AG04449 (cell line): ENCODE data around the gene PTPRF.

Experiments used
- CTCF ChIA-PET: fragments of 350-600 bp; formaldehyde crosslinking; extraction: SDS; loops from one replicate; lab custom pipeline; 2021; ENCODE audit warnings: antibody characterized with exemption; lab: Yijun Ruan, JAX
- POLR2A ChIA-PET: fragments of 400-600, 350-600 bp; formaldehyde crosslinking; extraction: SDS; loops from one replicate; lab custom pipeline; 2020; ENCODE audit warnings: antibody characterized with exemption, inconsistent platforms; lab: Yijun Ruan, JAX
- DNase-seq: peaks from one replicate; pipeline ENCODE4 v3.0.0-alpha.2; 2010; ENCODE audit warnings: low read depth, low spot score
- H3K4me3 ChIP-seq: 2 replicates; pipeline ENCODE4 v1.5.1; 2011; ENCODE audit warnings: low read depth, mild to moderate bottlenecking, control low read depth, low read length
- CTCF ChIP-seq: IDR thresholded peaks from one replicate; pipeline ENCODE4 v1.5.1; 2011; ENCODE audit warnings: mild to moderate bottlenecking, moderate library complexity, low read length, control low read depth, inconsistent platforms; ENCODE audit not compliant: insufficient read depth; ENCODE audit errors: missing control alignments

Gene PTPRF

GRCh38 chr1:43653893-43654292 lies 123.2 kb downstream of the PTPRF start:
- TF ChIP-seq CTCF: no peak
- ChIA-PET CTCF (interaction anchor here (0.6 to 4.5 kb wide), 9 partner anchors 13 to 427 kb away, joined by 3 to 25 read pairs (median 5); partner anchors contain the start of gene PTPRF), POLR2A (interaction anchor here (0.7 kb wide), 1 partner anchor 898 kb away, joined by 3 read pairs; no protein-coding TSS in a partner anchor)
- DNase-seq: no peak
- H3K4me3 ChIP-seq: no peak overlapping the region

GRCh38 chr1:43655953-43656352 lies 125.3 kb downstream of the PTPRF start:
- CTCF ChIA-PET: interaction anchor here (0.8 to 4.5 kb wide), 4 partner anchors 10 to 279 kb away, joined by 3 to 25 read pairs (median 8); partner anchors contain the start of gene PTPRF
- DNase-seq: no peak
- POLR2A ChIA-PET: interaction anchor here (0.7 to 0.9 kb wide), 2 partner anchors 10 to 1122 kb away, joined by 3 to 4 read pairs; no protein-coding TSS in a partner anchor
- H3K4me3 ChIP-seq: no peak overlapping the region
- no peak for TF ChIP-seq CTCF

GRCh38 chr1:43659212-43660166 lies 128.8 kb downstream of the PTPRF start:
- TF ChIP-seq CTCF: no peak
- ChIA-PET CTCF (interaction anchor here (0.8 to 1.4 kb wide), 3 partner anchors 9 to 433 kb away, joined by 3 to 4 read pairs (median 3); partner anchors contain the start of gene KDM4A), POLR2A (interaction anchor here (3.2 kb wide), 1 partner anchor 9 kb away, joined by 16 read pairs; the partner anchor contains the start of gene KDM4A)
- no peak overlapping the region for H3K4me3 ChIP-seq
- no peak for DNase-seq

GRCh38 chr1:43660355-43660754 lies 129.7 kb downstream of the PTPRF start:
- TF ChIP-seq CTCF: no peak
- no peak for DNase-seq
- ChIA-PET CTCF (interaction anchor here (0.6 to 1.6 kb wide), 3 partner anchors 10 to 72 kb away, joined by 3 to 5 read pairs (median 3); partner anchors contain the start of gene KDM4A), POLR2A (interaction anchor here (0.5 to 3.2 kb wide), 2 partner anchors 10 to 11 kb away, joined by 3 to 16 read pairs; partner anchors contain the start of gene KDM4A)
- H3K4me3 ChIP-seq: no peak overlapping the region

GRCh38 chr1:43664369-43664768 lies 133.7 kb downstream of the PTPRF start:
- CTCF ChIA-PET: interaction anchor here (0.8 to 1.5 kb wide), 3 partner anchors 10 to 14 kb away, joined by 3 to 5 read pairs (median 3); partner anchors contain the start of gene KDM4A
- POLR2A ChIA-PET: no interaction called here
- no peak for TF ChIP-seq CTCF

More at GRCh38 chr1:43664369-43664768, 133.7 kb downstream of the PTPRF start:
- H3K4me3 ChIP-seq: no peak overlapping the region
- no peak for DNase-seq
